Measurements from ENCODE around the gene SPTLC3. TPM values are rescaled to one million over a fixed set of nuclear protein-coding genes. Genes with fewer than 3 reads are reported as not detected.
A peak's percentile ranks its signal among the peaks of the same experiment; 100 is the strongest.

Gene SPTLC3
- total and polyA plus RNA-seq, 2 of the 13 experiments (the other 11 are each of a cell fraction or from before 2014, with no cell fraction given): 20.5 to 95.6 TPM

DNA sequence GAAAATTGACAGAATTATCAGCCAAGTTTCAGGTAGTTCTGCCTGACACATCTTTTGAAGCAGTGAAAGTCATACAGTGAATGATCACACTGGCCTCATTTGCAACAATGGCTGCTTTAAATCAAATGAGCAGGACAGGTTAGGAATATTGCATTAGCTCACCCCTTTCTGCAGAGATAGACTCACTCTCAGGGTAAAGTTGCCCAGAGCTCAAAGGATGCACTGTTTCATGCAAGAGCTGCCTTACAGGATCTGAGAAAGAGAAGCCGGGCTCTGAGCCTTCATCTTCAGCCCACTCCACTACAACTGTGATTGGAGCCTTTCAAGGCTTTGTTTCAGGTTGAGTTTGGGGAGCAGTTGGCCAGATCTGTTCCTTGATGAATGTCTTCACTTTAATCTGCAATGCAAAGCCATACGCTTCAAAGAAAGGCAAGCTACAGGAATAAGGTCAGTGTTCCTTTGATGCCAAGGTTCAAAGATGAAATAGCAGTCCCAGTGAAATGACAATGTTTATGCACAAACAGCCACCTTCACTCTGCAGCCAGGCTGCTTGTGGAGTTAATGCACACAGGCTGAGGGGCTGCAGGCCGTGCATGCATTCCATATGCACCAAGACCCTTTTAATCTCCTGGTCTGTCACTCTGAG, 121.4 kb downstream of the SPTLC3 start (continued):
- TF ChIP-seq SOX6 (IDR thresholded peaks at IDR 0.05) (no peak), SOX6 (CRISPR knock-in tag; IDR thresholded peaks at IDR 0.05) (0 out of 2 replicates have a peak, but pooled peaks have one; percentile 44), SOX13 (IDR thresholded peaks at IDR 0.05) (no peak), SOX13 (CRISPR knock-in tag; conservative IDR thresholded peaks at IDR 0.05 in 1 of 2, IDR thresholded peaks at IDR 0.05 in 1 of 2) (peak in 1 of 2 experiments; percentile 67; a peak in 2 of 4 replicates), ZSCAN30 (CRISPR knock-in tag; IDR thresholded peaks at IDR 0.05) (no peak), ZFP36L1 (CRISPR knock-in tag; IDR thresholded peaks at IDR 0.05) (no peak), NFE2 (CRISPR knock-in tag; IDR thresholded peaks at IDR 0.05) (no peak), ZNF569 (CRISPR knock-in tag; IDR thresholded peaks at IDR 0.05; ENCODE audit: borderline replicate concordance) (no peak), TARDBP (CRISPR knock-in tag; IDR thresholded peaks at IDR 0.05) (peak; percentile 66), EP300 (IDR thresholded peaks at IDR 0.05; ENCODE audit: low read depth in 2 of 2, low read length in 2 of 2) (peak; percentile 27 to 71; a peak in 1 of 4 replicates), EP300 (CRISPR knock-in tag; IDR thresholded peaks at IDR 0.05; ENCODE audit: borderline replicate concordance) (peak; percentile 49; the same call in 1 of the 2 replicates), NCOA2 (CRISPR knock-in tag; IDR thresholded peaks at IDR 0.05) (peak; percentile 60), NONO (IDR thresholded peaks at IDR 0.05) (no peak), NONO (CRISPR knock-in tag; conservative IDR thresholded peaks at IDR 0.05) (no peak), ZNF24 (IDR thresholded peaks at IDR 0.05) (no peak)
- TF ChIP-seq, protein P1, sequence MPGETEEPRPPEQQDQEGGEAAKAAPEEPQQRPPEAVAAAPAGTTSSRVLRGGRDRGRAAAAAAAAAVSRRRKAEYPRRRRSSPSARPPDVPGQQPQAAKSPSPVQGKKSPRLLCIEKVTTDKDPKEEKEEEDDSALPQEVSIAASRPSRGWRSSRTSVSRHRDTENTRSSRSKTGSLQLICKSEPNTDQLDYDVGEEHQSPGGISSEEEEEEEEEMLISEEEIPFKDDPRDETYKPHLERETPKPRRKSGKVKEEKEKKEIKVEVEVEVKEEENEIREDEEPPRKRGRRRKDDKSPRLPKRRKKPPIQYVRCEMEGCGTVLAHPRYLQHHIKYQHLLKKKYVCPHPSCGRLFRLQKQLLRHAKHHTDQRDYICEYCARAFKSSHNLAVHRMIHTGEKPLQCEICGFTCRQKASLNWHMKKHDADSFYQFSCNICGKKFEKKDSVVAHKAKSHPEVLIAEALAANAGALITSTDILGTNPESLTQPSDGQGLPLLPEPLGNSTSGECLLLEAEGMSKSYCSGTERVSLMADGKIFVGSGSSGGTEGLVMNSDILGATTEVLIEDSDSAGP (CRISPR knock-in tag; IDR thresholded peaks at IDR 0.05; ENCODE audit: borderline replicate concordance): 0 out of 2 replicates have a peak, but pooled peaks have one; percentile 23
- TF ChIP-seq, protein P2, sequence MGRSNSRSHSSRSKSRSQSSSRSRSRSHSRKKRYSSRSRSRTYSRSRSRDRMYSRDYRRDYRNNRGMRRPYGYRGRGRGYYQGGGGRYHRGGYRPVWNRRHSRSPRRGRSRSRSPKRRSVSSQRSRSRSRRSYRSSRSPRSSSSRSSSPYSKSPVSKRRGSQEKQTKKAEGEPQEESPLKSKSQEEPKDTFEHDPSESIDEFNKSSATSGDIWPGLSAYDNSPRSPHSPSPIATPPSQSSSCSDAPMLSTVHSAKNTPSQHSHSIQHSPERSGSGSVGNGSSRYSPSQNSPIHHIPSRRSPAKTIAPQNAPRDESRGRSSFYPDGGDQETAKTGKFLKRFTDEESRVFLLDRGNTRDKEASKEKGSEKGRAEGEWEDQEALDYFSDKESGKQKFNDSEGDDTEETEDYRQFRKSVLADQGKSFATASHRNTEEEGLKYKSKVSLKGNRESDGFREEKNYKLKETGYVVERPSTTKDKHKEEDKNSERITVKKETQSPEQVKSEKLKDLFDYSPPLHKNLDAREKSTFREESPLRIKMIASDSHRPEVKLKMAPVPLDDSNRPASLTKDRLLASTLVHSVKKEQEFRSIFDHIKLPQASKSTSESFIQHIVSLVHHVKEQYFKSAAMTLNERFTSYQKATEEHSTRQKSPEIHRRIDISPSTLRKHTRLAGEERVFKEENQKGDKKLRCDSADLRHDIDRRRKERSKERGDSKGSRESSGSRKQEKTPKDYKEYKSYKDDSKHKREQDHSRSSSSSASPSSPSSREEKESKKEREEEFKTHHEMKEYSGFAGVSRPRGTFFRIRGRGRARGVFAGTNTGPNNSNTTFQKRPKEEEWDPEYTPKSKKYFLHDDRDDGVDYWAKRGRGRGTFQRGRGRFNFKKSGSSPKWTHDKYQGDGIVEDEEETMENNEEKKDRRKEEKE (IDR thresholded peaks at IDR 0.05): no peak
- TF ChIP-seq, protein P3, sequence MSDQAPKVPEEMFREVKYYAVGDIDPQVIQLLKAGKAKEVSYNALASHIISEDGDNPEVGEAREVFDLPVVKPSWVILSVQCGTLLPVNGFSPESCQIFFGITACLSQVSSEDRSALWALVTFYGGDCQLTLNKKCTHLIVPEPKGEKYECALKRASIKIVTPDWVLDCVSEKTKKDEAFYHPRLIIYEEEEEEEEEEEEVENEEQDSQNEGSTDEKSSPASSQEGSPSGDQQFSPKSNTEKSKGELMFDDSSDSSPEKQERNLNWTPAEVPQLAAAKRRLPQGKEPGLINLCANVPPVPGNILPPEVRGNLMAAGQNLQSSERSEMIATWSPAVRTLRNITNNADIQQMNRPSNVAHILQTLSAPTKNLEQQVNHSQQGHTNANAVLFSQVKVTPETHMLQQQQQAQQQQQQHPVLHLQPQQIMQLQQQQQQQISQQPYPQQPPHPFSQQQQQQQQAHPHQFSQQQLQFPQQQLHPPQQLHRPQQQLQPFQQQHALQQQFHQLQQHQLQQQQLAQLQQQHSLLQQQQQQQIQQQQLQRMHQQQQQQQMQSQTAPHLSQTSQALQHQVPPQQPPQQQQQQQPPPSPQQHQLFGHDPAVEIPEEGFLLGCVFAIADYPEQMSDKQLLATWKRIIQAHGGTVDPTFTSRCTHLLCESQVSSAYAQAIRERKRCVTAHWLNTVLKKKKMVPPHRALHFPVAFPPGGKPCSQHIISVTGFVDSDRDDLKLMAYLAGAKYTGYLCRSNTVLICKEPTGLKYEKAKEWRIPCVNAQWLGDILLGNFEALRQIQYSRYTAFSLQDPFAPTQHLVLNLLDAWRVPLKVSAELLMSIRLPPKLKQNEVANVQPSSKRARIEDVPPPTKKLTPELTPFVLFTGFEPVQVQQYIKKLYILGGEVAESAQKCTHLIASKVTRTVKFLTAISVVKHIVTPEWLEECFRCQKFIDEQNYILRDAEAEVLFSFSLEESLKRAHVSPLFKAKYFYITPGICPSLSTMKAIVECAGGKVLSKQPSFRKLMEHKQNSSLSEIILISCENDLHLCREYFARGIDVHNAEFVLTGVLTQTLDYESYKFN (CRISPR knock-in tag; conservative IDR thresholded peaks at IDR 0.05): peak; percentile 66
- TF ChIP-seq, protein P4, sequence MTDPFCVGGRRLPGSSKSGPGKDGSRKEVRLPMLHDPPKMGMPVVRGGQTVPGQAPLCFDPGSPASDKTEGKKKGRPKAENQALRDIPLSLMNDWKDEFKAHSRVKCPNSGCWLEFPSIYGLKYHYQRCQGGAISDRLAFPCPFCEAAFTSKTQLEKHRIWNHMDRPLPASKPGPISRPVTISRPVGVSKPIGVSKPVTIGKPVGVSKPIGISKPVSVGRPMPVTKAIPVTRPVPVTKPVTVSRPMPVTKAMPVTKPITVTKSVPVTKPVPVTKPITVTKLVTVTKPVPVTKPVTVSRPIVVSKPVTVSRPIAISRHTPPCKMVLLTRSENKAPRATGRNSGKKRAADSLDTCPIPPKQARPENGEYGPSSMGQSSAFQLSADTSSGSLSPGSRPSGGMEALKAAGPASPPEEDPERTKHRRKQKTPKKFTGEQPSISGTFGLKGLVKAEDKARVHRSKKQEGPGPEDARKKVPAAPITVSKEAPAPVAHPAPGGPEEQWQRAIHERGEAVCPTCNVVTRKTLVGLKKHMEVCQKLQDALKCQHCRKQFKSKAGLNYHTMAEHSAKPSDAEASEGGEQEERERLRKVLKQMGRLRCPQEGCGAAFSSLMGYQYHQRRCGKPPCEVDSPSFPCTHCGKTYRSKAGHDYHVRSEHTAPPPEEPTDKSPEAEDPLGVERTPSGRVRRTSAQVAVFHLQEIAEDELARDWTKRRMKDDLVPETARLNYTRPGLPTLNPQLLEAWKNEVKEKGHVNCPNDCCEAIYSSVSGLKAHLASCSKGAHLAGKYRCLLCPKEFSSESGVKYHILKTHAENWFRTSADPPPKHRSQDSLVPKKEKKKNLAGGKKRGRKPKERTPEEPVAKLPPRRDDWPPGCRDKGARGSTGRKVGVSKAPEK (CRISPR knock-in tag; IDR thresholded peaks at IDR 0.05; ENCODE audit: borderline replicate concordance): no peak
